GM12872 (cell line): Measurements from ENCODE around the gene SLIT3.

Experiments used
- TF ChIP-seq, protein P1 (sequence below): IDR thresholded peaks from 3 replicates; pipeline ENCODE4 v1.5.1; 2011; ENCODE audit warnings: low read depth, mild to moderate bottlenecking, low read length, moderate library complexity; ENCODE audit not compliant: insufficient read depth

The SLIT3 gene

DNA sequence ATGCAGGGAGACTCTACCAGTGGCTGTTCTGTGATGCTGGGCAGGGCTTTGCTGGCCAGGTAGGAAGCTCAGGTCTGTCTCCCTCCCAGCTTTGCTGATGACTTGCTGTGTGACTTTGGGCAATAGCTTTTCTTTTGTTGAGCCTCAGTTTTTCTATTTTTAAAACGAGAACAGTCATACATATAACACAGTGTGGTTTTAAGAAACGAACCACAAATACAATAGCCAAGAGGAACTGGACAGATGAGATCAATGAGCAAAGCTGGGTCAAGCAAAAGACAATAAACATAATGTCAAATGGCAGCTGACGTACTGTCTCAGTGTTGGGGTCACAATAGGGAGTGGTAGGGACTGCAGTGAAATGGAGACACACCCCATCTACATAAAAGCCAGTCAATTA is 20.2 kb downstream of the SLIT3 start:
- TF ChIP-seq, protein P1, sequence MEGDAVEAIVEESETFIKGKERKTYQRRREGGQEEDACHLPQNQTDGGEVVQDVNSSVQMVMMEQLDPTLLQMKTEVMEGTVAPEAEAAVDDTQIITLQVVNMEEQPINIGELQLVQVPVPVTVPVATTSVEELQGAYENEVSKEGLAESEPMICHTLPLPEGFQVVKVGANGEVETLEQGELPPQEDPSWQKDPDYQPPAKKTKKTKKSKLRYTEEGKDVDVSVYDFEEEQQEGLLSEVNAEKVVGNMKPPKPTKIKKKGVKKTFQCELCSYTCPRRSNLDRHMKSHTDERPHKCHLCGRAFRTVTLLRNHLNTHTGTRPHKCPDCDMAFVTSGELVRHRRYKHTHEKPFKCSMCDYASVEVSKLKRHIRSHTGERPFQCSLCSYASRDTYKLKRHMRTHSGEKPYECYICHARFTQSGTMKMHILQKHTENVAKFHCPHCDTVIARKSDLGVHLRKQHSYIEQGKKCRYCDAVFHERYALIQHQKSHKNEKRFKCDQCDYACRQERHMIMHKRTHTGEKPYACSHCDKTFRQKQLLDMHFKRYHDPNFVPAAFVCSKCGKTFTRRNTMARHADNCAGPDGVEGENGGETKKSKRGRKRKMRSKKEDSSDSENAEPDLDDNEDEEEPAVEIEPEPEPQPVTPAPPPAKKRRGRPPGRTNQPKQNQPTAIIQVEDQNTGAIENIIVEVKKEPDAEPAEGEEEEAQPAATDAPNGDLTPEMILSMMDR: no peak

DNA sequence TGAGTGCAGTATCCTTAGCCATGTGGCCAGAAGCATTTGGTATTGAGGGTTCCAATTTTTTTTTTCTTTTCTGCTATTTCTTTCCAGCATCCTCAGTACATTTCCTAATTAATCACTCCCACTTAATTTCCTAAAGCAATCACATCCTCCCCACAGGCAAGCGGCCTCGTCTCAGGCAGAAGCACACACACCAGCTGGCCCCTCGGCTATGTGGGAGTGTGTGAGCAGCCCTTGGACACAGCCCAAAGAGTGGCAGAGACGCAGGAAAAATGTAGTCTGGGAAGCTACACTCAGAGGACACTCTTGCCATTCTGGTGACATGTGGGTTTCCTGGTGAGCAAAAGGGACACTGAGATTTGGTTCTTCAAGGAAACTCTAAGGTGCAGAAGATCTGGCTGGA is 20.7 kb downstream of the SLIT3 start:
- TF ChIP-seq, protein P1: no peak

DNA sequence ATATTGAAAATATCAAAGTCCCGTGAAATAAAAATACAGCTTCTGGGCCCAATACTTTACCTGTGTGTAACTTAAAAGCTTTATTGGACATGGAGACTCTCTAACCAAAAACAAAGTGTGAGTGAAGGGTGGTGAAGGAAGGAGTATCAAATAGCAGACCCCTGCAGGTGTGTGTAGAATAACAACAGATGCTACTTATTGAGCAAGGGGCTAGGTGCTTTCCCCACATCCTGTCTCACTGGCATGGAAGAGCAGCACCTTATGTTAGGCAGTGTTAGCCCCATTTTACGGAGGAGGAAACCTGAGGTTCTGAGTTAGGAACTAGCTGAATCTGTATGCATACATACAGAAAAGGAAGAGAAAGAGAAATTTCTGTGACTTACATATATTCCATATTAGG is 21.8 kb downstream of the SLIT3 start:
- TF ChIP-seq, protein P1: no peak

DNA sequence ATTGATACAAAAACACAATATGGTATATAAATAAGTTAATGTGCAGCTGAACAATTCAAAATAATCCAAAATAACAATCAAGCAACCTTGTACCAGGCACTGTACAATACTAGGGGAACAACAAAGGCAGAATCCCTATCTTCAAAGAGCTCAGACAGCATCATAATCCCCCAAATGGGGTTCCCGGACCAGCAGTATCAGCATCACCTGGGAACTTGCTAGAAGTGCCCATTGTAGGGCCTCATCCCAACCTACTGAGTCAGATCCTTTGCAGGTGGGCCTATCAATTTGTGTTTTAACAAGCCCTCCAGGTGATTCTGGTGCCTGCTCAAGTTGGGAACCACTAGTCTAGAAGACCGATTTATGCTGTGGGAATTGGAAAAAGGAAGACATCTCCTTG is 27.1 kb downstream of the SLIT3 start:
- TF ChIP-seq, protein P1: no peak

DNA sequence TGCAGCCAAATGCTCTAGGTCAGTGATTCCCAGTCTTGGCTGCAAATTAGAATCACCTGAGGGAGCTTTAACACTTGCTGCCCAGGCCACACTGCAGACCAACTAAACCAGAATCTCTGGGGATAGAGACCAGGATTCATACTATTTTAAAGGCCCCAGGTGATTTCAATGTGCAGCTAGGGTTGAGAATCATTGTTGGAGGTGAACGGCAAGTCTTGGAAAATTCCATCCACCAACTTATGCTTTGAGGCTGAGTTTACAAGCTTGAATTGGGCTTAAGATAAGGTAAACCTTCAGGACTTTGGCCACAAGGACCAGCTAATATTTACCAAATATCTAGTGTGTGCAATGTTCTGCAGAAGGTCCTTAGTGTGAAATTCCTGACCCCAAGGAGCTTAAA is 27.5 kb downstream of the SLIT3 start:
- TF ChIP-seq, protein P1: no peak

DNA sequence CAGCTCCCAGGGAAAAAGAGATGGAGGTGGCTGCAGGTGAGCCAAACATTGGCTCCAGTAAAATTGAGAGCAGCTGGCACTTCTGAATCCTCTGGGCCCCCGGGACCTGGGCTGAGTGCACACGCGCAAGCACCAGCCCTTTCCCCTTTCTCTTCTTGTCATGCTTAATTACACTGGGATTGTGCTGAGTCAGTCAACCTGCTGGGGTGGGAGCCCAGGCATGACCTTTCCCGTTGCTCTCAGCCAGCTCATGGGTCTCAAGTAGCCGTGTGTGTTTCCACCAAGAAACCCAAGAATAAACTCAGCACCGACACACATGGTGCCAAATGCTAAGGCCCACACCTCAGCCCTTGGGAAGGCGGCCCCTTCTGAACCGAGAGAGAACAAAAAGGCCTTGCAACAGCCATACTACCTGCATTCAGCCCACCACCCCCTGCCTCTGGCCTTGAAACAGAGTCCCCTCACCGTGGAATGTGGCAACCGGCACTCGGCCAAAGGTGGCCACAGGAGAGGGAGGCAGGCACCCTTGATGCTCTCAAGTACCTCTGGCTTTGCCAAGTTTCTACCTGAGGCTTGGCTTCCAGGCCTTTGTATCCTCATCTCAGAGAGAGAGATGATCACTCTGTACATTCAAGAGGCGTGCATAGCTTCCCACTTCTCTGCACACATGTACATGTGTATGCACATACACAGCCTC is 28.1 kb downstream of the SLIT3 start:
- TF ChIP-seq, protein P1: no peak

DNA sequence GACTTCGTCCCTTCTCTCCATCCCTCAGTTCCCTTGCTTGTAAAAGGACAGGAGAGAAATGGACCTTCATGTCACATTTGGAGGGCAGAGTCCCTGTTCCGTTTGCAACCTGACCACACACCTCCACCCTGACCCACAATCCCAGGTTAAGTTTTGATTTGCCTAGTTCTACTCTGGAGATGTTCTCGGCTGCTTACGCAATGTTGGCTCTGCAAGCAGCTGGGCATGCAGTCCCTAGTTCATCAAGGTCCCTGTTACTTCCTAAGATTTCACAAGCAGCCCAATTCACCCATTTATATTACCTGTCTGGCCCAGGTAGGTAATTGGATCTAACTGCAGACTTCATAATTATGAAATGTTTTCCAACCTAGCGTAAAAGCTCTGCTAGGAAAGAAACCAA is 28.8 kb downstream of the SLIT3 start:
- TF ChIP-seq, protein P1: no peak
